Panc1 (cell line): ENCODE data around the gene UGT1A4. TPM values are rescaled to one million over a fixed set of nuclear protein-coding genes. Genes with fewer than 3 reads are reported as not detected.

Experiments
- ATAC-seq: fragments of 200-7000 bp; cut with Tn5 transposase; 2 replicates; pipeline ENCODE4 v1.9.1; 2020; ENCODE audit warnings: mild to moderate bottlenecking, moderate library complexity
- BruUV-seq: library from RNA; stranded (reverse); fragments of 400-500 nt; replicated peaks from 2 replicates; lab custom pipeline; 2021; lab: Mats Ljungman, UMichigan
- CTCF ChIA-PET: fragments of 300-600 bp; sonication (Branson Sonifier 250); formaldehyde crosslinking; loops from one replicate; lab custom pipeline; 2022; ENCODE audit warnings: antibody characterized with exemption; lab: Charles Lee
- POLR2A ChIA-PET: fragments of 300-600 bp; sonication (Branson Sonifier 250); formaldehyde crosslinking; loops from one replicate; lab custom pipeline; 2022; ENCODE audit warnings: antibody characterized with exemption; lab: Charles Lee
- DNase-seq: peaks from one replicate; pipeline ENCODE4 v3.0.0-alpha.2; 2010; ENCODE audit warnings: low read depth, low spot score
- H3K27ac ChIP-seq: 2 replicates; pipeline ENCODE4 v1.5.1; 2011; ENCODE audit warnings: mild to moderate bottlenecking, low read length, inconsistent platforms
- H3K27me3 ChIP-seq: fragments of 200-500 bp; sonication (Bioruptor generic); 2 replicates; pipeline ENCODE4 v1.6.0; 2014; ENCODE audit warnings: low read length, inconsistent platforms; ENCODE audit not compliant: control insufficient read depth, insufficient read depth
- H3K36me3 ChIP-seq: fragments of 200-500 bp; sonication (Bioruptor generic); 2 replicates; pipeline ENCODE4 v1.5.1; 2014; ENCODE audit warnings: inconsistent platforms, mild to moderate bottlenecking, low read length, moderate library complexity; ENCODE audit not compliant: control insufficient read depth, insufficient read depth
- H3K4me1 ChIP-seq: 2 replicates; pipeline ENCODE4 v1.5.1; 2011; ENCODE audit warnings: inconsistent platforms, mild to moderate bottlenecking, low read length, moderate library complexity; ENCODE audit not compliant: control insufficient read depth, insufficient read depth
- H3K4me3 ChIP-seq, 2 experiments: 2 replicates each; pipeline ENCODE4 v1.5.1; 2011 to 2012; ENCODE audit warnings: low read depth in 2 of 2, low read length in 2 of 2, mild to moderate bottlenecking in 2 of 2, inconsistent platforms in 1 of 2, moderate library complexity in 1 of 2
- H3K9me3 ChIP-seq: fragments of 200-500 bp; sonication (Bioruptor generic); 2 replicates; pipeline ENCODE4 v1.5.1; 2014; ENCODE audit warnings: low read depth, mild to moderate bottlenecking, inconsistent platforms, low read length, moderate library complexity; ENCODE audit not compliant: control insufficient read depth, insufficient read depth
- CTCF ChIP-seq: fragments of 450-650 bp; IDR thresholded peaks from 2 replicates; pipeline ENCODE4 v1.5.1; 2017; ENCODE audit warnings: mild to moderate bottlenecking
- POLR2AphosphoS5 ChIP-seq: IDR thresholded peaks from 2 replicates; pipeline ENCODE4 v1.6.1; 2012; ENCODE audit warnings: mild to moderate bottlenecking, low read depth, low read length, moderate library complexity
- REST ChIP-seq, 2 experiments: IDR thresholded peaks; 2 replicates each; pipeline ENCODE4 v1.6.1; 2011 to 2012; ENCODE audit warnings: low read depth in 2 of 2, control low read depth in 1 of 2, low read length in 1 of 2, mild to moderate bottlenecking in 1 of 2, moderate library complexity in 1 of 2; ENCODE audit not compliant: insufficient read depth in 1 of 2
- SIN3A ChIP-seq: IDR thresholded peaks from 2 replicates; pipeline ENCODE4 v1.6.1; 2012; ENCODE audit warnings: low read depth, mild to moderate bottlenecking, low read length, moderate library complexity, borderline replicate concordance; ENCODE audit not compliant: insufficient read depth
- TCF7L2 ChIP-seq: IDR thresholded peaks from 2 replicates; pipeline ENCODE4 v1.6.1; 2011; ENCODE audit warnings: mild to moderate bottlenecking, low read depth, low read length, inconsistent platforms
- in situ Hi-C: cut with HindIII; loops from 2 replicates; pipeline ENCODE4 v1.10.0; 2016; ENCODE audit warnings: low sequenced_read_pairs, low pct_unique_long_range_greater_than_20kb
- intact Hi-C: fragments of 100-400 bp; cut with micrococcal nuclease; formaldehyde crosslinking; loops from one replicate; pipeline ENCODE4 v1.10.0; 2022; ENCODE audit not compliant: unreplicated experiment
- total RNA-seq: library from RNA; stranded (reverse); gene quantifications from one replicate; pipeline ENCODE4 v1.2.1, GENCODE V29; 2021; ENCODE audit not compliant: unreplicated experiment

The UGT1A4 gene
- total RNA-seq, 1 experiment from 2014 or later = not detected

- TF ChIP-seq REST (IDR thresholded peaks at IDR 0.05; ENCODE audit: insufficient read depth in 1 of 2, low read depth in 2 of 2, low read length in 1 of 2) (no peak), TCF7L2 (no peak), SIN3A (no peak), CTCF (no peak), POLR2AphosphoS5 (no peak)
- Histone ChIP-seq H3K4me1 (no peaks in the 10 kb centered on the region), H3K36me3 (no peaks in the 10 kb centered on the region), H3K4me3 (no peak overlapping the region), H3K27ac (no peak overlapping the region), H3K9me3 (no peaks in the 10 kb centered on the region), H3K27me3 (no peaks in the 10 kb centered on the region)
- POLR2A ChIA-PET = no interaction called here
- no TSS peak for BruUV-seq
- intact Hi-C loops = no loop called here
- CTCF ChIA-PET = no interaction called here
- peak; percentile 40; the same call in 1 of the 2 replicates for ATAC-seq
- DNase-seq = no peak
- in situ Hi-C loops = no loop called here
Observed at GRCh38 chr2:233817361-233817911, 98.9 kb downstream of the UGT1A4 start.

GRCh38 chr2:233817995-233818638 lies 99.6 kb downstream of the UGT1A4 start:
- Histone ChIP-seq H3K27me3 (no peaks in the 10 kb centered on the region), H3K4me1 (no peaks in the 10 kb centered on the region), H3K27ac (no peak overlapping the region), H3K9me3 (no peaks in the 10 kb centered on the region), H3K36me3 (no peaks in the 10 kb centered on the region), H3K4me3 (no peak overlapping the region)
- no TSS peak for BruUV-seq
- ChIA-PET POLR2A (no interaction called here), CTCF (no interaction called here)
- no peak for DNase-seq
- no peak for TF ChIP-seq TCF7L2
- TF ChIP-seq REST (IDR thresholded peaks at IDR 0.05; ENCODE audit: insufficient read depth in 1 of 2, low read depth in 2 of 2, low read length in 1 of 2) = no peak
- no peak for TF ChIP-seq SIN3A
- TF ChIP-seq CTCF = no peak
- no peak for TF ChIP-seq POLR2AphosphoS5
- intact Hi-C loops = no loop called here
- in situ Hi-C loops = no loop called here
- no peak for ATAC-seq
